Measurements from ENCODE around the gene ZFAND2A.

DNA sequence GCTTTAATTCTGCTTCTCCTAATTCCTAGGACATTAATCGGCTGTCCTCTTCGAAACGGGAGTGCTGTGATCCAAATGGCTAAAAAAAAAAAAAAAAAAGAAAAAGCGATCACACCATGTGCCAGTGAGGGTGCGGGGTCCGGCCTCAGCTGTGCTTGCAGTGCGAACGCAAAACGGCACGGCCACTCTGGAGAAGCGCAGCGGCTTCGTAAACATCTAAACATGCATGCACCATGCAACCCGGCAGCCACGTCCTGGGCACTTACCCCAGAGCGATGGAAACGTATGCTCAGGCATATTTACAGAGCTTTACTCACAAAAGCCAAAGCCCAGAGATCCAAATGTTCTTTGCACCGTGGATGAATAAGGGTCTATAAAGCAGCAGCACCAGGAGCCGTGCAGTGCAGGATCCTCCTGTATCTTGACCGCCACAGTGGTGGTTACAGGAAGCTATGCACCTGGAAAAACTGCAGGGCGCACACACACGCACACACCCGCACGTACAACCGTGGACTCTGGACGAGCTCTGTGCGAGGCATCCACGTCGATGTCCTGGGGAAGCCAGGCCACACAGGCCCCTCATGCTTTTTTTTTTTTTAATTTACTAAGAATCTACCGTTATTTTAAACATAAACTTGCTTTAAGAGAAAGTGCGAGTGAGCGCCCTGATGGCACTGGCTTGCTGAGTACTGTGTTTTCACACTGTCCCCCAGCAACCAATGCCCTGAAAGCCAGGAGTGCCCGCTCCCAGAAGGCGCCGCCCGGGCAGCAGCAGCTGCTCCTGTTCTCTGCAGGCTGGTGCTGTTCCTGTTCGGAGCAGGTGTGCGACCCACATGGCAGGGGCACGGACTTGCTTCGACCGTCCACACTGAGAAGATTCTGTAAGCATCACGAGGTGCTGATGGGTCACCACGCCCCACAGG, 47.1 kb downstream of the ZFAND2A start:
- no peak for TF ChIP-seq EZH2 (IDR thresholded peaks at IDR 0.05; ENCODE audit: borderline replicate concordance, low read length)
- TF ChIP-seq, protein P1, sequence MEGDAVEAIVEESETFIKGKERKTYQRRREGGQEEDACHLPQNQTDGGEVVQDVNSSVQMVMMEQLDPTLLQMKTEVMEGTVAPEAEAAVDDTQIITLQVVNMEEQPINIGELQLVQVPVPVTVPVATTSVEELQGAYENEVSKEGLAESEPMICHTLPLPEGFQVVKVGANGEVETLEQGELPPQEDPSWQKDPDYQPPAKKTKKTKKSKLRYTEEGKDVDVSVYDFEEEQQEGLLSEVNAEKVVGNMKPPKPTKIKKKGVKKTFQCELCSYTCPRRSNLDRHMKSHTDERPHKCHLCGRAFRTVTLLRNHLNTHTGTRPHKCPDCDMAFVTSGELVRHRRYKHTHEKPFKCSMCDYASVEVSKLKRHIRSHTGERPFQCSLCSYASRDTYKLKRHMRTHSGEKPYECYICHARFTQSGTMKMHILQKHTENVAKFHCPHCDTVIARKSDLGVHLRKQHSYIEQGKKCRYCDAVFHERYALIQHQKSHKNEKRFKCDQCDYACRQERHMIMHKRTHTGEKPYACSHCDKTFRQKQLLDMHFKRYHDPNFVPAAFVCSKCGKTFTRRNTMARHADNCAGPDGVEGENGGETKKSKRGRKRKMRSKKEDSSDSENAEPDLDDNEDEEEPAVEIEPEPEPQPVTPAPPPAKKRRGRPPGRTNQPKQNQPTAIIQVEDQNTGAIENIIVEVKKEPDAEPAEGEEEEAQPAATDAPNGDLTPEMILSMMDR (IDR thresholded peaks at IDR 0.05; ENCODE audit: low read length): no peak

Measured in OCI-LY1 (cell line).